H9 (cell line): Measurements from ENCODE around the gene GNAI2. TPM values are rescaled to one million over a fixed set of nuclear protein-coding genes. Genes with fewer than 3 reads are reported as not detected.

Experiments used
- DNase-seq: peaks from one replicate; pipeline ENCODE4 v3.0.0-alpha.2; 2017
- H2AFZ ChIP-seq: one replicate; pipeline ENCODE4 v1.6.1; 2013; ENCODE audit warnings: mild to moderate bottlenecking, low read length, control low read depth, moderate library complexity
- H2AK5ac ChIP-seq: 2 replicates; pipeline ENCODE4 v1.6.1; 2013; ENCODE audit warnings: low read length, control low read depth, mixed read lengths; ENCODE audit not compliant: insufficient read length
- H2BK120ac ChIP-seq: one replicate; pipeline ENCODE4 v1.6.1; 2013; ENCODE audit warnings: low read depth, mild to moderate bottlenecking, low read length, control low read depth, inconsistent platforms; ENCODE audit not compliant: poor library complexity, severe bottlenecking
- H2BK12ac ChIP-seq: 2 replicates; pipeline ENCODE4 v1.6.1; 2013; ENCODE audit warnings: low read length, control low read depth, mixed read lengths, low read depth; ENCODE audit not compliant: insufficient read length
- H2BK15ac ChIP-seq: 2 replicates; pipeline ENCODE4 v1.6.1; 2013; ENCODE audit warnings: low read depth, low read length, control low read depth
- H2BK20ac ChIP-seq: one replicate; pipeline ENCODE4 v1.6.1; 2013; ENCODE audit warnings: low read depth, mild to moderate bottlenecking, low read length, control low read depth, inconsistent platforms; ENCODE audit not compliant: poor library complexity, severe bottlenecking
- H2BK5ac ChIP-seq: 2 replicates; pipeline ENCODE4 v1.6.1; 2013; ENCODE audit warnings: low read length, control low read depth, mixed read lengths; ENCODE audit not compliant: insufficient read length
- H3K14ac ChIP-seq: 2 replicates; pipeline ENCODE4 v1.6.1; 2013; ENCODE audit warnings: low read length, control low read depth; ENCODE audit not compliant: insufficient read depth
- H3K18ac ChIP-seq: 2 replicates; pipeline ENCODE4 v1.6.1; 2013; ENCODE audit warnings: low read depth, mild to moderate bottlenecking, mixed read lengths, low read length, control low read depth; ENCODE audit not compliant: insufficient read length
- H3K23ac ChIP-seq: 2 replicates; pipeline ENCODE4 v1.6.1; 2013; ENCODE audit warnings: low read length, control low read depth, mixed read lengths, low read depth; ENCODE audit not compliant: insufficient read length
- H3K23me2 ChIP-seq: 2 replicates; pipeline ENCODE4 v1.6.1; 2013; ENCODE audit warnings: low read depth, mild to moderate bottlenecking, mixed read lengths, low read length, control low read depth; ENCODE audit not compliant: insufficient read length, poor library complexity, severe bottlenecking
- H3K27ac ChIP-seq: 2 replicates; pipeline ENCODE4 v1.5.1; 2013; ENCODE audit warnings: low read length, control low read depth, mixed read lengths, low read depth; ENCODE audit not compliant: insufficient read length
- H3K27me3 ChIP-seq: 2 replicates; pipeline ENCODE4 v1.6.1; 2013; ENCODE audit warnings: low read length, control low read depth, inconsistent platforms; ENCODE audit not compliant: insufficient read depth
- H3K4ac ChIP-seq: 2 replicates; pipeline ENCODE4 v1.6.1; 2013; ENCODE audit warnings: low read depth, mild to moderate bottlenecking, control low read depth, inconsistent platforms, low read length, moderate library complexity
- H3K4me1 ChIP-seq: 2 replicates; pipeline ENCODE4 v1.6.1; 2013; ENCODE audit warnings: low read length, control low read depth, inconsistent platforms; ENCODE audit not compliant: insufficient read depth
- H3K4me2 ChIP-seq: 2 replicates; pipeline ENCODE4 v1.6.1; 2013; ENCODE audit warnings: low read length, control low read depth, mixed read lengths; ENCODE audit not compliant: insufficient read length, insufficient read depth
- H3K56ac ChIP-seq: 2 replicates; pipeline ENCODE4 v1.6.1; 2013; ENCODE audit warnings: low read depth, mild to moderate bottlenecking, mixed read lengths, low read length, control low read depth; ENCODE audit not compliant: insufficient read length
- H3K79me1 ChIP-seq: 2 replicates; pipeline ENCODE4 v1.6.1; 2013; ENCODE audit warnings: low read depth, mild to moderate bottlenecking, moderate library complexity, low read length, control low read depth, inconsistent platforms; ENCODE audit not compliant: insufficient read depth, poor library complexity, severe bottlenecking
- H3K79me2 ChIP-seq: 2 replicates; pipeline ENCODE4 v1.6.1; 2013; ENCODE audit warnings: low read length, control low read depth, inconsistent platforms; ENCODE audit not compliant: insufficient read depth
- H3K9ac ChIP-seq: 2 replicates; pipeline ENCODE4 v1.6.1; 2013; ENCODE audit warnings: low read length, control low read depth, mixed read lengths; ENCODE audit not compliant: insufficient read length; ENCODE audit errors: extremely low read depth
- H3K9me3 ChIP-seq: one replicate; pipeline ENCODE4 v1.6.1; 2013; ENCODE audit warnings: low read depth, low read length, inconsistent platforms; ENCODE audit not compliant: control insufficient read depth
- H3T11ph ChIP-seq: one replicate; pipeline ENCODE4 v1.6.1; 2013; ENCODE audit warnings: mild to moderate bottlenecking, low read length, control low read depth, inconsistent platforms
- H4K20me1 ChIP-seq: one replicate; pipeline ENCODE4 v1.6.1; 2013; ENCODE audit not compliant: control insufficient read depth, insufficient read length, insufficient read depth
- H4K5ac ChIP-seq: 2 replicates; pipeline ENCODE4 v1.6.1; 2013; ENCODE audit warnings: low read depth, mild to moderate bottlenecking, mixed read lengths, low read length, control low read depth; ENCODE audit not compliant: insufficient read length
- H4K8ac ChIP-seq: replicated peaks from 2 replicates; pipeline ENCODE4 v1.6.1; 2013; ENCODE audit warnings: low read length, control low read depth, mixed read lengths, low read depth; ENCODE audit not compliant: insufficient read length
- H4K91ac ChIP-seq: 2 replicates; pipeline ENCODE4 v1.6.1; 2013; ENCODE audit warnings: low read depth, mild to moderate bottlenecking, moderate library complexity, mixed read lengths, low read length, control low read depth; ENCODE audit not compliant: insufficient read length
- H3K27ac Mint-ChIP-seq, 3 experiments: 2 replicates in 2 of 3; 3 replicates in 1 of 3; pipeline ENCODE4 v1.8.0; 2020 to 2021; ENCODE audit warnings: mixed read lengths in 3 of 3, mild to moderate bottlenecking in 1 of 3, moderate library complexity in 1 of 3
- H3K27me3 Mint-ChIP-seq: 2 replicates; pipeline ENCODE4 v1.8.0; 2021; ENCODE audit warnings: low read depth, mild to moderate bottlenecking, moderate library complexity, mixed read lengths
- H3K36me3 Mint-ChIP-seq, 3 experiments: 2 replicates in 2 of 3; 3 replicates in 1 of 3; pipeline ENCODE4 v1.8.0; 2020 to 2021; ENCODE audit warnings: low read depth in 3 of 3, mixed read lengths in 3 of 3; ENCODE audit not compliant: insufficient read depth in 1 of 3
- H3K4me1 Mint-ChIP-seq, 2 experiments: 2 replicates each; pipeline ENCODE4 v1.8.0; 2020; ENCODE audit warnings: mixed read lengths in 2 of 2
- H3K4me3 Mint-ChIP-seq, 2 experiments: 2 replicates in 1 of 2; 3 replicates in 1 of 2; pipeline ENCODE4 v1.8.0; 2020 to 2021; ENCODE audit warnings: mild to moderate bottlenecking in 2 of 2, mixed read lengths in 2 of 2, moderate library complexity in 1 of 2
- H3K9me3 Mint-ChIP-seq, 2 experiments: 2 replicates in 1 of 2; 3 replicates in 1 of 2; pipeline ENCODE4 v1.8.0; 2020; ENCODE audit warnings: mild to moderate bottlenecking in 2 of 2, mixed read lengths in 2 of 2, moderate library complexity in 1 of 2
- WGBS: extraction: QIAGEN DNeasy Blood & Tissue Kit; methylation state at CpG from one replicate; pipeline ENCODE4 v1.1.7; 2013; ENCODE audit warnings: missing lambda C conversion rate, low lambda C conversion rate, mixed read lengths; ENCODE audit not compliant: insufficient read length; ENCODE audit errors: extremely low coverage; 5-methylcytosine and 5-hydroxymethylcytosine counted together
- total RNA-seq: library from RNA; stranded (reverse); gene quantifications from 2 replicates; pipeline ENCODE4 v1.2.1, GENCODE V29; 2021
- TF ChIP-seq, protein P1 (sequence below): fragments of 200-600 bp; sonication (generic); conservative IDR thresholded peaks from 3 replicates; pipeline ENCODE4 v1.8.0; 2021; ENCODE audit warnings: antibody characterized with exemption, mild to moderate bottlenecking

GNAI2 gene
- total RNA-seq, 1 experiment from 2014 or later = 218 TPM

DNA sequence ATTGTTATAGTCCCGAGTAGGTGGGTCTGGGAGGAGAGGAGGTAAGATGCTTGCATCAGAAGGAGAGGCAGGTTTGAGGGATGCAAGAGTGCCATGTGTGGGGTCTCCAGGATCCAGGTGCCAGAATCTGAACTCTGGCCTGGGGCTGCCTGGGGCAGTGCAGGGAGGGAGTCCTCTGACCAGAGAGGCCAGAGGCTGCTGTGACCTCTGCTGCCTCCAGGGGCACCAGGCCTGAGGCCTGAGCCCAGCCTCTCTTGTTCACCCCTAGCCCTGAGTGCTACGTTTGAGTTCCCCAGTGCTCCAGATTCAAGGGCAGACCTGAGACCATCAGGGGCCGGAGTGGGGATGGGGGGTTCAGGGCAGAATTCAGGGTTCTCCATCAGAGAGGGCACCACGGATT is 23.5 kb upstream of the GNAI2 start:
- Histone ChIP-seq H3K4me1 (no peaks in the 10 kb centered on the region), H4K91ac (no peak overlapping the region), H3K23ac (no peak overlapping the region), H3K79me2 (no peaks in the 10 kb centered on the region), H3K4me2 (no peak overlapping the region), H2BK12ac (no peak overlapping the region), H3K23me2 (no peaks in the 10 kb centered on the region), H4K8ac (no peak overlapping the region), H3K27ac (no peak overlapping the region), H3K14ac (no peak overlapping the region), H3K79me1 (no peaks in the 10 kb centered on the region), H2BK120ac (no peak overlapping the region), H2BK5ac (no peak overlapping the region), H3K4ac (no peak overlapping the region), H2BK20ac (no peak overlapping the region), H3K9me3 (no peaks in the 10 kb centered on the region), H3K27me3 (no peaks in the 10 kb centered on the region), H3K56ac (no peak overlapping the region), H3K18ac (no peak overlapping the region), H2BK15ac (no peak overlapping the region), H2AK5ac (no peak overlapping the region), H4K5ac (no peak overlapping the region), H4K20me1 (peaks cover 3% of the 10 kb centered on the region), H3K9ac (no peak overlapping the region), H2AFZ (no peak overlapping the region), H3T11ph (no peak overlapping the region)
- DNase-seq = peak; percentile 60
- Mint-ChIP-seq H3K27ac (peak overlapping the region in 1 of 3 experiments; percentile 61; a peak in 1 of 7 replicates), H3K27me3 (peaks cover 12% of the 10 kb centered on the region), H3K4me1 (peaks cover 25 to 28% of the 10 kb centered on the region in 2 experiments), H3K4me3 (no peak overlapping the region), H3K36me3 (no peaks in the 10 kb centered on the region), H3K9me3 (no peaks in the 10 kb centered on the region; a peak in 1 of 5 replicates)
- no CpG with 5 or more reads among the region's 4 CpGs for WGBS
- TF ChIP-seq, protein P1, sequence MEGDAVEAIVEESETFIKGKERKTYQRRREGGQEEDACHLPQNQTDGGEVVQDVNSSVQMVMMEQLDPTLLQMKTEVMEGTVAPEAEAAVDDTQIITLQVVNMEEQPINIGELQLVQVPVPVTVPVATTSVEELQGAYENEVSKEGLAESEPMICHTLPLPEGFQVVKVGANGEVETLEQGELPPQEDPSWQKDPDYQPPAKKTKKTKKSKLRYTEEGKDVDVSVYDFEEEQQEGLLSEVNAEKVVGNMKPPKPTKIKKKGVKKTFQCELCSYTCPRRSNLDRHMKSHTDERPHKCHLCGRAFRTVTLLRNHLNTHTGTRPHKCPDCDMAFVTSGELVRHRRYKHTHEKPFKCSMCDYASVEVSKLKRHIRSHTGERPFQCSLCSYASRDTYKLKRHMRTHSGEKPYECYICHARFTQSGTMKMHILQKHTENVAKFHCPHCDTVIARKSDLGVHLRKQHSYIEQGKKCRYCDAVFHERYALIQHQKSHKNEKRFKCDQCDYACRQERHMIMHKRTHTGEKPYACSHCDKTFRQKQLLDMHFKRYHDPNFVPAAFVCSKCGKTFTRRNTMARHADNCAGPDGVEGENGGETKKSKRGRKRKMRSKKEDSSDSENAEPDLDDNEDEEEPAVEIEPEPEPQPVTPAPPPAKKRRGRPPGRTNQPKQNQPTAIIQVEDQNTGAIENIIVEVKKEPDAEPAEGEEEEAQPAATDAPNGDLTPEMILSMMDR = peak; percentile 54
